Lower lobe of right lung (tissue), 2 donors: ENCODE results near the gene CYTH4. TPM values are rescaled to one million over a fixed set of nuclear protein-coding genes. Genes with fewer than 3 reads are reported as not detected.

Experiments
- ATAC-seq, 2 donors: fragments of 200-7000 bp; cut with Tn5 transposase; one replicate each; pipeline ENCODE4 v1.9.1; 2020 to 2022; ENCODE audit warnings: mild to moderate bottlenecking in 2 of 2, moderate library complexity in 2 of 2
- DNase-seq: peaks from one replicate; pipeline ENCODE4 v3.0.0-alpha.2; 2020
- H3K27ac ChIP-seq: fragments of 200-600 bp; one replicate; pipeline ENCODE4 v1.8.0; 2022
- H3K27me3 ChIP-seq: fragments of 200-600 bp; one replicate; pipeline ENCODE4 v1.8.0; 2022; ENCODE audit warnings: low read depth
- H3K36me3 ChIP-seq: fragments of 200-600 bp; one replicate; pipeline ENCODE4 v1.8.0; 2022; ENCODE audit warnings: mild to moderate bottlenecking
- H3K4me1 ChIP-seq: fragments of 200-600 bp; one replicate; pipeline ENCODE4 v1.8.0; 2022
- H3K4me3 ChIP-seq: fragments of 200-600 bp; one replicate; pipeline ENCODE4 v1.8.0; 2022; ENCODE audit warnings: mild to moderate bottlenecking
- H3K9me3 ChIP-seq: fragments of 200-600 bp; one replicate; pipeline ENCODE4 v1.8.0; 2022
- intact Hi-C: fragments of 100-400 bp; cut with DNase I; formaldehyde crosslinking; loops from one replicate; pipeline ENCODE4 v1.11.0; 2022
- total RNA-seq: library from RNA; stranded (reverse); fragmentation: NEBNext Ultra II Directional; extraction: Animal tissue kit (Norgen Biotek cat#: 25700); gene quantifications from one replicate; pipeline ENCODE4 v1.2.1, GENCODE V29; 2021
- TF ChIP-seq, protein P1 (sequence below): fragments of 200-600 bp; IDR thresholded peaks from one replicate; pipeline ENCODE4 v1.8.0; 2022; ENCODE audit warnings: antibody characterized with exemption, mild to moderate bottlenecking
- donor health status: DM: no; HTN: yes; CAD: no; lungs with severe emphysema.

CYTH4 gene
- total RNA-seq, 1 donor from 2014 or later, result 45.4 TPM

DNA sequence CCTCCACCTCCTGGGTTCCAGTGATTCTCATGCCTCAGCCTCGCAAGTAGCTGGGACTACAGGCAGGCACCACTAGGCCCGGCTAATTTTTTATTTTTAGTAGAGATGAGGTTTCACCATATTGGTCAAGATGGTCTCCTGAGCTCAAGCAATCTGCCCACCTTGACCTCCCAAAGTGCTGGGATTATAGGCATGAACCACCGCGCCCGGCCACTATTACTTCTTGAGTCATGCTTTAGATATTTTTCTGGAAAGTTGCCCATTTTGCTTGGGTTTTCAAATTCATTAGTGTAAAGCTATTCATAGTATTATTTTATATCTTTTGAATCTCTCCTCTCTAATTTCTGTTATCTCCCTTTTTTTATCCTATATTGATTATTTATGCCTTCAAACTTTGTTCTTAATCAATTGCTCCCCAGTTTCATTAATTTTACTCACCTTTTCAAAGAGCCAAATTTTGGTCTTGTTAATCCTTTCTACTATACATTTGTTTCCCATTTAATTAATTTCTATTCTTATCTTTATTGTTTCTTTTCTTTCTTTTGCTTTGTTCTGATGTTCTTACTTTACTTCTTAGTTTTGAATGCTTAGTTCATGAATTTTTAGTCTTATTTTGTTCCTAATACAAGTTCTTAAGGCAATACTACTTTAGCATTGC is 28.0 kb upstream of the CYTH4 start:
- H3K4me1 ChIP-seq, result peaks cover 2% of the 10 kb centered on the region
- peak; percentile 31 for DNase-seq
- intact Hi-C loops, result no loop called here
- peaks cover 45% of the 10 kb centered on the region for H3K27me3 ChIP-seq
- no peaks in the 10 kb centered on the region for H3K36me3 ChIP-seq
- no peak overlapping the region for H3K4me3 ChIP-seq
- H3K27ac ChIP-seq, result no peak overlapping the region
- H3K9me3 ChIP-seq, result no peaks in the 10 kb centered on the region
- ATAC-seq, result no peak
- TF ChIP-seq, protein P1, sequence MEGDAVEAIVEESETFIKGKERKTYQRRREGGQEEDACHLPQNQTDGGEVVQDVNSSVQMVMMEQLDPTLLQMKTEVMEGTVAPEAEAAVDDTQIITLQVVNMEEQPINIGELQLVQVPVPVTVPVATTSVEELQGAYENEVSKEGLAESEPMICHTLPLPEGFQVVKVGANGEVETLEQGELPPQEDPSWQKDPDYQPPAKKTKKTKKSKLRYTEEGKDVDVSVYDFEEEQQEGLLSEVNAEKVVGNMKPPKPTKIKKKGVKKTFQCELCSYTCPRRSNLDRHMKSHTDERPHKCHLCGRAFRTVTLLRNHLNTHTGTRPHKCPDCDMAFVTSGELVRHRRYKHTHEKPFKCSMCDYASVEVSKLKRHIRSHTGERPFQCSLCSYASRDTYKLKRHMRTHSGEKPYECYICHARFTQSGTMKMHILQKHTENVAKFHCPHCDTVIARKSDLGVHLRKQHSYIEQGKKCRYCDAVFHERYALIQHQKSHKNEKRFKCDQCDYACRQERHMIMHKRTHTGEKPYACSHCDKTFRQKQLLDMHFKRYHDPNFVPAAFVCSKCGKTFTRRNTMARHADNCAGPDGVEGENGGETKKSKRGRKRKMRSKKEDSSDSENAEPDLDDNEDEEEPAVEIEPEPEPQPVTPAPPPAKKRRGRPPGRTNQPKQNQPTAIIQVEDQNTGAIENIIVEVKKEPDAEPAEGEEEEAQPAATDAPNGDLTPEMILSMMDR, result no peak

DNA sequence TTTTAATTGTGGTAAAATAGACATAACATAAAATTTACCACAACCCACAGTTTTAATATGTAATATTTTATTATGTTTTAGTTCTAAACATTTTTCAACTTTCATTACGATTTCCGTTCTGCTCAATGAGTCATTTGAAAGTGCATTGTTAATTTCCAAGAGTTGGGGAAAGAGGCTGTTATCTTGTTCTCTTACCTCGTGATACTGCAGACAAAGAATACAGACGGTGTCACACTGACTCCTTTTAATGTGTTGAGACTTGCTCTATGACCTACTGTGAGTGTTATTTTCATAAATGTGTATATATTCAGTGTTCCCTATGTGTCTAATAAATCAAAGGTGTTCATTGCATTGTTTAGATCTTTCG is 27.5 kb upstream of the CYTH4 start:
- Histone ChIP-seq H3K4me1 (peaks cover 4% of the 10 kb centered on the region), H3K36me3 (no peaks in the 10 kb centered on the region), H3K9me3 (no peaks in the 10 kb centered on the region), H3K27ac (no peak overlapping the region), H3K27me3 (peaks cover 49% of the 10 kb centered on the region), H3K4me3 (no peak overlapping the region)
- intact Hi-C loops, result no loop called here
- ATAC-seq (no peak), DNase-seq (no peak)
- TF ChIP-seq, protein P1, result no peak

DNA sequence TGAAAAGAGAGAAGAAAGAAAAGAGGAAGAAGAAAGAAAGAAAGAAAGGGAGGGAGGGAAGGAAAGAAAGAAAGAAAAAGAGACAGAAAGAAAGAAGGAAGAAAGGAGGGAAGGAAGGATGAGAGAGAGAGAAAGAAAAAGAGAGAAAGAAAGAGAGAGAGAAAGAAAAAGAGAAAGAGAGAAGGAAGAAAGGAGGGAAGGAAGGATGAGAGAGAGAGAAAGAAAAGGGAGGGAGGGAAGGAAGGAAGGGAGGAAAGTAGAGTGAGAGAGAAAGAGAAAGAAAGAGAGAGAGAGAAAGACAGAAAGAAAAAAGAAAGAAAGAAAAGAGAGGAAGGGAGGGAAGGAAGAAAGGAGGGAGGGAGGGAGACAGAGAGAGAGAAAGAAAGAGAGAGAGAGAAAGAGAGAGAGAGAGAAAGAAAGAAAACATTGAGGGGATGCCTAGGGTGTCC is 26.7 kb upstream of the CYTH4 start:
- H3K36me3 ChIP-seq, result no peaks in the 10 kb centered on the region
- H3K4me3 ChIP-seq, result no peak overlapping the region
- H3K27me3 ChIP-seq, result peaks cover 55% of the 10 kb centered on the region
- TF ChIP-seq, protein P1, result no peak
- no peaks in the 10 kb centered on the region for H3K9me3 ChIP-seq
- no peak for ATAC-seq
- DNase-seq, result no peak
- peaks cover 6% of the 10 kb centered on the region for H3K4me1 ChIP-seq
- no peak overlapping the region for H3K27ac ChIP-seq
- intact Hi-C loops, result no loop called here

DNA sequence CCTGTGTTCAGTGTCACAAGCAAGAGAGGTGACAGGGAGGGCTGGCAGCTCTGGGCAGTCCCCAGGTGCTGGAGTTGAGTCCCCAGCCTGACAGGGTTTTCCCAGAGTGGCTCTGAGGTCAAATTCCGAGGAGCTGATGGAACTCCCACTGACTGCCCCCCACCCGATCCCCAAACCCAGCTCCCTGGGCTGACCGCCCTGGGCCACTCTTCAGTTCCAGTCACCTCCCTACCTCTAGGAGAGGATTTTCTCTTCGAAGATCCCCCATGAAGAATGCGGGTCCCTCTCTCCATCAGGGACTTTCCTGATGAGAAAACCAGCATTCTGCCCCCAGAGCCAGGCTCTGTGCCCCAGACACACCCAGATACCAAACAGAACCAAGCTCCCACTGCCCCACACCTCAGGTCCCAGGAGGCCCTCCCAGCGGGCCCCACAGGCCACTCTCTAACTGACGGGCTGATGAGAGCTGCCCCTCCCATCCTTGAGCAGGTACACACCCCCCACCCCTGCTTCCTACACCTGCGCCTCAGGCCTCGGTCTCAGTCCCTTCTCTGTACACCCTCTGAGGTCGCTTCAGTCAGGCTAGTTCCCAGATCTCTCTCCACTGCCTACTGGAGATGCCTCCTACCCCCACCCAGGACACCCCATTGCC is 26.1 kb upstream of the CYTH4 start:
- intact Hi-C loops, result no loop called here
- Histone ChIP-seq H3K4me1 (peaks cover 9% of the 10 kb centered on the region), H3K27me3 (peaks cover 55% of the 10 kb centered on the region), H3K9me3 (no peaks in the 10 kb centered on the region), H3K36me3 (no peaks in the 10 kb centered on the region), H3K27ac (no peak overlapping the region), H3K4me3 (no peak overlapping the region)
- ATAC-seq, result peak in 1 of 2 donors; percentile 25
- TF ChIP-seq, protein P1, result no peak
- peak; percentile 14 for DNase-seq

DNA sequence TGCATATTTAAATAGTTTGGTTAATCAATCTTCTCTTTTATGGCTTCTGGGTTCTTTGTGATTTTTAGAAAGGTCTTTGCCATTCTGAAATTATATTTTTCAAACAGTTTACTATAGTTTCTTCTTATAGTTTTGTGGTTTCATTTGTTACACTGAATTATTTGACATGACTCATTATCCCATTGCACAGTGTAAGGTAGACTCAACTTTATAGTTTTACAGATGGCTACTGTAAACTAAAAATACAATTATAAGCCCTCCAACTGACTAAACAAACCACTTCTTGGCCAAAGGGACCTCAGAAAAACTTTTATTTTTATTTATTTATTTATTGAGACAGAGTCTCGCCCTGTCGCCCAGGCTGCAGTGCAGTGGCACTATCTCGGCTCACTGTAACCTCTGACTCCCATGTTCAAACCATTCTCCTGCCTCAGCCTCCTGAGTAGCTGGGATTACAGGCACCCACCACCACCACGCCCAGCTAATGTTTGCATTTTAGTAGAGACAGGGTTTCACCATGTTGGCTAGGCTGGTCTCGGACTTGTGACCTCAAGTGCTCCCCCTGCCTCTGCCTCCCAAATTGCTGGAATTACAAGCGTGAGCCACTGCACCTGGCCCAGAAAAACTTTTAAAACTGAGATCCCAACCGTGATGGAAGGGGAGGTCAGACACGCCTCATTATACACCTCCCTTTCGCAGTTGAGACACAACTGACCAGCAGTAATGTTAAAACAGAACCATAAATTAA is 24.1 kb upstream of the CYTH4 start:
- Histone ChIP-seq H3K4me3 (no peak overlapping the region), H3K27ac (no peak overlapping the region), H3K9me3 (no peaks in the 10 kb centered on the region), H3K4me1 (peaks cover 9% of the 10 kb centered on the region), H3K27me3 (peaks cover 55% of the 10 kb centered on the region), H3K36me3 (no peaks in the 10 kb centered on the region)
- DNase-seq (no peak), ATAC-seq (no peak)
- TF ChIP-seq, protein P1, result no peak
- intact Hi-C loops, result no loop called here
